ENCODE results near the gene VSTM2L.
"Not testable (repeated sequence)": the region's sequence is repeated elsewhere in the genome, so short reads cannot be mapped to it uniquely, and the experiment has no call there.

Gene VSTM2L

DNA sequence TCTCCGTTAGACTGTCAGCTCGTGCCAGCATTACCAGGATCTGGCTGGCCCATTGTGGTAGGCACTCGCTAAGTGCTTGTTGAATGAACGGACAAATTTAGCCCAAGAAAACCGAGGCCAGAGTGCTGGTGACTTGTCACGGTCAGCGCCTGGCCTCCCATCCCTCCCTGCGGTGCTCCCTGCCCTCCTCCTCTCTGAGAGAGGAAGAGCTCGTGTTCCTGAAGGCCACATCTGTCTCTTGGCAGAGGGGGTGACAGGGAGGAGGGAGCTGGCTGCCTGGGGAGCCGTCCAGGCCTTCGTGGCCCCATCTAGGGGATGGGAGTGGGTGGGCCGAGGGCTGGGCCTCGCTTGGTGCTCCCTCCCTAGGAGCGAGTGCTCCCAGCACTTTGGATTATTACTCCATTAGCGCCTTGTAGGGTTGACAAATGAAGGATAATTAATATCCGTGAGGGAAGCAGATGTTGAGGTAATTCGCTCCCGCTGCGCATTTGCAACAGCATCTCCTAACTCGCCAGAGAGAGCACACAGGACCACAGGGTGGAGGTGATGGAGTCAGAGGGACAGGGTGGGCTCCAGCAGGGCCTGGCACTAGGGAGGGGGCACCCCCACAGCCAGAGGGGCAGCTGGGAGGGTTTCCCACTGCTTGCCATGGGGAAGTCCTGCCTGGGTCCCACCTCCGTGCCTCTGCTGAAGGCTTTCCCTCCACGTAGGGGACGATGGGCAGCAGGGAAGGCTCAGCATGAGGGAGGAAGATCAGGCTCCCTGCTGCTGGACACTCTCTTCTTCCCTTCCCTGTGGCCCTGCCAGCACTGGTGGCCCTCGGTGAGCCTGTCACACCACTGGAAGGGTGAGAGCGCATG, 37.0 kb downstream of the VSTM2L start:
- no peak for DNase-seq

GRCh38 chr20:37940858-37941257, 37.9 kb downstream of the VSTM2L start:
- no peak for DNase-seq

DNA sequence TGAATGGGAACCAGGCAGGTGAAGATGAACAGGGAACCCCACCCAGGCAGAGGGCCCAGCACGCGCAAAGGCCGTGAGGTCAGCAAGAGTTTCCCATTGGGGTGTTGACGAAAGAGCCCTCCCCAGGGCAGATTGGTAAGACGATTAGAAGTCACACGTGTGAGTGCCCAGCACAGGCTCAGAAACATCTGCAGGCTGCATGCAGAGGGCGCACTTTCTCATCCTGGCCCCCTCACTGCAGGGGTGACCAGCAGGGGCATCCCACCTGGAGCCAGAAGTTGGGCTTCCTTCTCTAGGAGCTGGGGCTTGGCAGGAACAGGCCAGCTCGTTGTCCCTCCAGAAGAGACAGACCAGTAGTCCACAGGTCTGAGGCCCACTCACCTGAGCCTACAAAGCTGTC, 38.4 kb downstream of the VSTM2L start:
- DNase-seq = no peak

DNA sequence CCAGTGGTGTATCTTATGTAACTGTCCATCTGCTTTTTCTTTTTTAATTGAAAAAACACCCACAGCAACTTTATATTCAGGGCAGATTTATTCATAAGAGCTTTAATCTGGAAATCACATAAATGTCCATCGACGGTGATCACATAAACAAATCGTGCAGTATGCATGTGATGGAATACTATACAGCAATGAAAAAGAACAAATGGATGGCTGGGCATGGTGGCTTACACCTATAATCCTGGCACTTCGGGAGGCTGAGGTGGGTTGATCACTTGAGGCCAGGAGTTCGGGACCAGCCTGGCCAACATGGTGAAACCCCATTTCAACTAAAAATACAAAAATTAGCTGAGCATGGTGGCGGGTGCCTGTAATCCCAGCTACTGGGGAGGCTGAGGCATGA, 39.1 kb downstream of the VSTM2L start:
- no peak for DNase-seq

GRCh38 chr20:37943033-37943432, 40.1 kb downstream of the VSTM2L start:
- no peak for DNase-seq

DNA sequence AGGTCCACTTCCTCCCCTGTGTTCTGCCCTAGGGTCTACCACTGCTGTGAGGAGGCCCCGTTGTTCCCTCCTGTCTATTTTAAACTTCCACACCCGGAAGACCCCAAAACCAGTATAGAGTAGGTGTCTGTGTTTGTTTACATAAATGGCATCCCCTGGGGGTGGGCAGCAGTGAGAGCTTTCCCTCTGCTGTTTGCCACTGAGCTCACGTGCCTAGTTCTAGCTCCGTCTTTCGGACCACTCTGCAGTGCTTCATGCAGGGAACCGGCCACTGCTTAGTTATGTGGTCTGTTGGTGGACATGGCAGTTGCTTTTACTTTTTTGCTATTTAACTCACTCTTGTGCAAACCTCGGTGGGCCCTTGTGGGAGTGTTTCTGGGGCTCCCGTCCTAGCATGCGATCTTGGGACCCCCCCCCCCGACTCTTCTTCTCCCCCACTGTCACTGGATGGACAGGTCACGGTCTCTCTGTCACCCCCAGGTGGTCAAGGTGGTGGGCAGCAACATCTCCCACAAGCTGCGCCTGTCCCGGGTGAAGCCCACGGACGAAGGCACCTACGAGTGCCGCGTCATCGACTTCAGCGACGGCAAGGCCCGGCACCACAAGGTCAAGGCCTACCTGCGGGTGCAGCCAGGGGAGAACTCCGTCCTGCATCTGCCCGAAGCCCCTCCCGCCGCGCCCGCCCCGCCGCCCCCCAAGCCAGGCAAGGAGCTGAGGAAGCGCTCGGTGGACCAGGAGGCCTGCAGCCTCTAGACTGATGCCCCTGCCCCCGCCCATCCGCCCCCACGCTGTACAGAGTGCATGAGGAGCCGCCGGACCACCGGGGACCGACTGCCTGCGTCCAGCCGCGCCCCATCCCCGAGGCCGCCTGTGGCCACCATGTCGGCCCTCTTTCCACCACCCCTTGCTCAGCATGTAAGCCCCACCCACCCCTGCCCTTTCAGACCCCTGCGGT, 40.9 kb downstream of the VSTM2L start:
- DNase-seq = no peak

- no peak for DNase-seq
These were observed 41.6 kb downstream of the VSTM2L start for GRCh38 chr20:37944456-37944981.

DNA sequence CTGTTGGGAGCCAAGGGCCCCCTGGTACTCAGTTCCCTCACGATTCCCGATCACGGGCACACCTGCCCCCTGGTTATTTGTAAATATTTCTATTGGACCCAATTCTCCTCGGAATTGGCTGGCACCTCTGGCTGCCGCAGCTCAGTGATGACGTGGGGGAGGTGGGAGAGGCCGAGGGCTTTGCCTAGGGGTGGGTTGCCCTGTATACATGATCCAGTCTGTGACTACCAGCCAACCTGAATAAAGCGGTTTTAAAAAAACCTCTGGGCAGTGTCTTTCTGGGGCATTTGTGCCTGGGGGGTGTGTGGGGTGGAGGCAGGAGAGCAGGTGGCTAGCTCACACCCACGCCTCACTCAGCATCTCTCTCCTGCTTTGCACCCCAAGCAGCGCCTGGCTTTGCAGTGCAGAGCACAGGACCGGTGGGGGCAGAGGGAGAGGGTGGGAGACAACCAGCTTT, 42.2 kb downstream of the VSTM2L start:
- no peak for DNase-seq

DNA sequence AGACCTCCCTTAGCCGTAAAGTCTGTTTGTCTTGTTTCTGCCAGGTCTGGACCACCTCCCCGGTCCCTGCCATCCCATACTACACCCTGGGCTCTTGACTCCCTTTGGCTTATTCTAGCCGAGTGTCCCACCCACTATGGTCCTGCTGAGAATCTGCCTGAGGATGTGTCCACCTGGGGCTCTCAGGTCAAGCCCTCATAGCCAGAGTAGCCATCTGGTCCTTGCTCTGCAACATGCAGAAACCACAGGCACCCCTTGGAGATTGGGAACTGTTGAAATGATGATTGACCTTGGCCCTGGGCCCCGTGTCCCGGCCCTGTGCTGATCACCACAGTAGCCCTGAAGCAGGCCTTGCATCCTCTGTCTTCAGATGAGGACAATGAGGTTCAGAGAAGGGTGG, 44.0 kb downstream of the VSTM2L start:
- DNase-seq = no peak

DNA sequence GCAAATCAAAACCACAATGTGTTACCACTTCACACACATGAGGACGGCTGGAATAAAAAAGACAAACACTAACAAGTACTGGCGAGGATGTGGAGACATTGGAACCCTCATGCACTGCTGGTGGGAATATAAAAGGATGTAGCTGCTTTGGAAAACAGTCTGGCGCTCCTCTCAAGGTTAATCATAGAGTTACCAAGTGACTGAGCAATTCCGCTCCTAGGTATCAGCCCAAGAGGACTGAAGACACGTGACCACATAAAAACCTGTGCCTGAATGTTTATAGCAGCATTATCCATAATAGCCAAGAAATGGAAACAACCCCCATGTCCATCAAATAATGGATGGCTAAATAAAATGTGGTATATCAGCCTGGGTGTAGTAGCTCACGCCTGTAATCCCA, 45.0 kb downstream of the VSTM2L start:
- no peak for DNase-seq

DNA sequence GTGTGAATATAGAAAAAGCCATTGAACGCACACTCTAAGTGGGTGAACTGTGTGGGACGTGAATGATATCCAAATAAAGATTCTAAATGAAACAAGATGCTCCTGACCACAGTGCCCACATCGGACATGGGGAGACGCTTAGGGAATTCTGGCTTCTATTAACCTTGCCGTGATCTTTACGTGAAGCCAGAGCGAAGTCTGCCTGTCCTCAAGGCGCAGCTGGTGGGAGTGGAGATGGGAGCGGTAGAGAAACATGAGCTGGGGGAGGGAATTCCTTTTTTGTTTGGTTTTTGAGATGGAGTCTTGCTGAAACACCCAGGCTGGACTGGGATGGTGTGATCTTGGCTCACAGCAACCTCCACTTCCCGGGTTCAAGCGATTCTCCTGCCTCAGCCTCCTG, 46.0 kb downstream of the VSTM2L start:
- no peak for DNase-seq

DNA sequence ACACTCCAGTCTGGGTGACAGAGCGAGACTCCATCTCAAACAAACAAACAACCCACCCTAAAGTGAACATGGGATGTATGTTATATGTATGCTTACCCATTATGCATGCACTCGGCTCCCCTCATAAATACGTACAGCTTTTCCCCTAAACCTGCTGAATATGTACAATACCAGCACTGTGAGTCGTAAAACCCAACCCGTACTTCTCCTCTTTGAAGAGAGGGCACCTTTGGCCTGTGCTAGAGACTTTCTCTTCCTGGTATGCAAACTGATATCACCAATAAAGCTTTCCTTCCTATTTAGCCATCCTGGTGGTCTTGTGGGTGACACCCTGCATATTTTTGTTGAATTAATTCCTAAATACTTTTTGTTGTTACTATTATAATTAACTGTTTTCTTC, 51.3 kb downstream of the VSTM2L start:
- DNase-seq = no peak

DNA sequence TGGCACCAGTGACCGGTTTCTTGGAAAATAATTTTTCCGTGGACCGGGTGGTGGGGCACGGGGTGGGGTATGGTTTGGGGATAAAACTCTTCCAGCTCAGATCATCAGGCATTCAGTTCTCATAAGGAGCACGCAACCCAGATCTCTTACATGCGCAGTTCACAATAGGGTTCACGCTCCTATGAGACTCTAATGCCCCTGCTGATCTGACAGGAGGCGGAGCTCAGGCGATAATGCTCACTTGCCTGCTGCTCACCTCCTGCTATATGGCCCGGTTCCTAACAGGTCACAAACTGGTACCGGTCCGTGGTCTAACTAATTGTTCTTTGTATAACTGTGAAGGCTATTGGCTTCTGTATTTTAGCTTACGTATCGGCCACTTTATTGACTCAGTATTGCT, 51.7 kb downstream of the VSTM2L start:
- DNase-seq = no peak

DNA sequence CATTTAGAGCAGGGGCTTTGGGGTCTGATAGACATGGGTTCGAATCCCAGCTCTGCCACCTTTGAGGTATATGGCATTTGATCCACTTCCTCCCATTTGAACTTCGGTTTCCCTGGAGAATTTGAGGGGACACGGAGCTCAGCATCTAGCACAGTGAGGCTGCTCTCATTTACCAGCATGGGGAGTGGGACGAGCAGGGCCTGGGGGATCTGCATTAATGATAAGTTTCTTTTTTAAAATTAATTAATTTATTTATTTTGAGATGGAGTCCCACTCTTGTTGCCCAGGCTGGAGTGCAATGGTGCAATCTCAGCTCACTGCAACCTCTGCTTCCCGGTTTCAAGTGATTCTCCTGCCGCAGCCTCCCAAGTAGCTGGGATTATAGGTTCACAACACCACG, 52.6 kb downstream of the VSTM2L start:
- DNase-seq = no peak

GRCh38 chr20:37956107-37956585, 53.2 kb downstream of the VSTM2L start:
- no peak for DNase-seq

- DNase-seq = no peak
These were observed 56.1 kb downstream of the VSTM2L start for GRCh38 chr20:37958856-37959520.

DNA sequence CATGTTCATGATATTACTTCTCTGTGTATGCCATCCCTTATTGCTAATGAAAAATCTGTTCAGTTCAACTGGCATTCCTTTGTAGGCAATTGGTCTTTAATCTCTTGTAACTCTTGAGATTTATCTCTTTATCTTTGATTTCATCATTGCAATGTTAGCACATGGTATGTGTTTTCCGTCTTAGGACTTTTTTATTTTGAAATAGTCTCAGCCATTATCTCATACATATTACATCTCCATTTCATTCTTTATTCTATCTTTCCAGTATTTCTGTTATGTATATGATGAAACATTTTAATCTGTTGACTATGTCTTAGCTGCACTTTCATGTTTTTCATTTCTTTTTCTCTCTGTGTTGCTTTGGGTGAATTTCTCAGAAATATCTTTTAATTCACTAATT, 58.1 kb downstream of the VSTM2L start:
- no peak for DNase-seq

- not testable (repeated sequence) for DNase-seq
These were observed 60.6 kb downstream of the VSTM2L start for GRCh38 chr20:37963483-37963882.

- DNase-seq = no peak
These were observed 66.0 kb downstream of the VSTM2L start for GRCh38 chr20:37968841-37969401.

GRCh38 chr20:37969949-37970855, 67.3 kb downstream of the VSTM2L start:
- no peak for DNase-seq

- no peak for DNase-seq
These were observed 67.9 kb downstream of the VSTM2L start for GRCh38 chr20:37970856-37971245.

Data from stimulated activated CD4-positive, alpha-beta T cell treated with anti-CD3 and anti-CD28 coated beads, Interleukin-15, amount 100 ng/mL, for 24 hours (primary cell).